ENCODE measurements around the gene HOXD4.

HOXD4 gene

GRCh38 chr2:176158186-176158591 is 6.8 kb downstream of the HOXD4 start:
- H3K27me3 Mint-ChIP-seq (ENCODE audit: low read depth, poor library complexity) = no peaks in the 10 kb centered on the region
- H3K9me3 Mint-ChIP-seq = no peaks in the 10 kb centered on the region
- H3K4me1 Mint-ChIP-seq = peaks cover 91% of the 10 kb centered on the region
- H3K27ac Mint-ChIP-seq = peak overlapping the region; percentile 98
- peaks cover 26% of the 10 kb centered on the region for H3K36me3 Mint-ChIP-seq (ENCODE audit: low read depth)
- peak overlapping the region; percentile 86 for H3K4me3 Mint-ChIP-seq
- TF ChIP-seq CTCF (IDR thresholded peaks at IDR 0.05) = no peak
- no peak for DNase-seq

- Mint-ChIP-seq H3K4me1 (peaks cover 91% of the 10 kb centered on the region), H3K9me3 (no peaks in the 10 kb centered on the region), H3K27ac (peak overlapping the region; percentile 99), H3K36me3 (ENCODE audit: low read depth) (peaks cover 21% of the 10 kb centered on the region), H3K27me3 (ENCODE audit: low read depth, poor library complexity) (no peaks in the 10 kb centered on the region), H3K4me3 (peak overlapping the region; percentile 86)
- peak; percentile 73 for DNase-seq
- TF ChIP-seq CTCF (IDR thresholded peaks at IDR 0.05) = no peak
These were observed 7.7 kb downstream of the HOXD4 start for GRCh38 chr2:176158855-176159662.

GRCh38 chr2:176159663-176160250 is 8.4 kb downstream of the HOXD4 start:
- Mint-ChIP-seq H3K4me1 (peaks cover 91% of the 10 kb centered on the region), H3K36me3 (ENCODE audit: low read depth) (peaks cover 14% of the 10 kb centered on the region), H3K27me3 (ENCODE audit: low read depth, poor library complexity) (no peaks in the 10 kb centered on the region), H3K27ac (peak overlapping the region; percentile 99), H3K4me3 (peak overlapping the region; percentile 86), H3K9me3 (no peaks in the 10 kb centered on the region)
- TF ChIP-seq CTCF (IDR thresholded peaks at IDR 0.05) = no peak
- DNase-seq = no peak

GRCh38 chr2:176160251-176160985 is 9.1 kb downstream of the HOXD4 start:
- H3K4me3 Mint-ChIP-seq = peak overlapping the region; percentile 86
- no peaks in the 10 kb centered on the region for H3K9me3 Mint-ChIP-seq
- H3K27ac Mint-ChIP-seq = peak overlapping the region; percentile 99
- TF ChIP-seq CTCF (IDR thresholded peaks at IDR 0.05) = no peak
- peaks cover 91% of the 10 kb centered on the region for H3K4me1 Mint-ChIP-seq
- peak; percentile 61 for DNase-seq
- H3K36me3 Mint-ChIP-seq (ENCODE audit: low read depth) = peaks cover 8% of the 10 kb centered on the region
- H3K27me3 Mint-ChIP-seq (ENCODE audit: low read depth, poor library complexity) = no peaks in the 10 kb centered on the region

- no peak for DNase-seq
- Mint-ChIP-seq H3K4me3 (peak overlapping the region; percentile 86), H3K27me3 (ENCODE audit: low read depth, poor library complexity) (no peaks in the 10 kb centered on the region), H3K9me3 (no peaks in the 10 kb centered on the region), H3K27ac (peak overlapping the region; percentile 94), H3K4me1 (peaks cover 91% of the 10 kb centered on the region), H3K36me3 (ENCODE audit: low read depth) (peaks cover 5% of the 10 kb centered on the region)
- no peak for TF ChIP-seq CTCF (IDR thresholded peaks at IDR 0.05)
These were observed 9.9 kb downstream of the HOXD4 start for GRCh38 chr2:176160986-176161824.
